Smooth muscle cell (in vitro differentiated cells): Measurements from ENCODE around the gene SOD2. TPM values are rescaled to one million over a fixed set of nuclear protein-coding genes. Genes with fewer than 3 reads are reported as not detected.
A peak's percentile ranks its signal among the peaks of the same experiment; 100 is the strongest.

ENCODE experiments used
- DNase-seq: peaks from one replicate; lab custom pipeline; 2025; ENCODE audit not compliant: unreplicated experiment; lab: John Stamatoyannopoulos, UW
- H2AFZ ChIP-seq: fragments of 200-600 bp; sonication (generic); 2 replicates; pipeline ENCODE4 v1.6.0; 2016; ENCODE audit warnings: antibody characterized with exemption, low read depth, mild to moderate bottlenecking
- H3F3A ChIP-seq: fragments of 200-600 bp; sonication (generic); 2 replicates; pipeline ENCODE4 v1.6.0; 2017; ENCODE audit warnings: antibody characterized with exemption, low read depth
- H3K27ac ChIP-seq: fragments of 200-600 bp; sonication (generic); 2 replicates; pipeline ENCODE4 v1.5.1; 2016; ENCODE audit warnings: low read depth, mild to moderate bottlenecking
- H3K27me3 ChIP-seq: fragments of 200-600 bp; sonication (generic); 2 replicates; pipeline ENCODE4 v1.6.1; 2016; ENCODE audit warnings: low read depth, mild to moderate bottlenecking
- H3K36me3 ChIP-seq: fragments of 200-600 bp; sonication (generic); 2 replicates; pipeline ENCODE4 v1.5.1; 2016; ENCODE audit warnings: low read depth
- H3K4me1 ChIP-seq: fragments of 200-600 bp; sonication (generic); 2 replicates; pipeline ENCODE4 v1.5.1; 2016; ENCODE audit warnings: low read depth
- H3K4me2 ChIP-seq: fragments of 200-600 bp; sonication (generic); 2 replicates; pipeline ENCODE4 v1.6.0; 2016; ENCODE audit warnings: mild to moderate bottlenecking
- H3K4me3 ChIP-seq: fragments of 200-600 bp; sonication (generic); 2 replicates; pipeline ENCODE4 v1.5.1; 2016; ENCODE audit warnings: mild to moderate bottlenecking
- H3K79me2 ChIP-seq: fragments of 200-600 bp; sonication (generic); 2 replicates; pipeline ENCODE4 v1.6.0; 2016; ENCODE audit warnings: low read depth, mild to moderate bottlenecking
- H3K9ac ChIP-seq: fragments of 200-600 bp; sonication (generic); 2 replicates; pipeline ENCODE4 v1.6.0; 2016; ENCODE audit warnings: low read depth
- H3K9me3 ChIP-seq: fragments of 200-600 bp; sonication (generic); replicated peaks from 2 replicates; pipeline ENCODE4 v1.5.1; 2016; ENCODE audit warnings: low read depth
- H4K20me1 ChIP-seq: fragments of 200-600 bp; sonication (generic); 2 replicates; pipeline ENCODE4 v1.6.0; 2016; ENCODE audit warnings: low read depth
- CTCF ChIP-seq: fragments of 200-600 bp; sonication (generic); IDR thresholded peaks from 2 replicates; pipeline ENCODE4 v1.5.1; 2017; ENCODE audit warnings: borderline replicate concordance, mild to moderate bottlenecking, antibody characterized with exemption; ENCODE audit not compliant: insufficient read depth, poor library complexity, severe bottlenecking
- WGBS: methylation state at CpG from one replicate; pipeline ENCODE4 v1.1.7; 2016; ENCODE audit warnings: low lambda C conversion rate; 5-methylcytosine and 5-hydroxymethylcytosine counted together
- polyA plus RNA-seq: library from polyadenylated mRNA; unstranded; fragments of >200 nt; fragmentation: Nextera tagmentation; extraction: Ambion mirVana; gene quantifications from 2 replicates; pipeline ENCODE4 v1.2.1, GENCODE V29; 2016
- total RNA-seq: library from RNA; depleted of rRNA; stranded (reverse); fragments of >200 nt; gene quantifications from 2 replicates; pipeline ENCODE4 v1.2.3, GENCODE V29; 2014

SOD2 gene
- total and polyA plus RNA-seq, 2 experiments from 2014 or later, result 53.2 to 69.4 TPM

GRCh38 chr6:159720708-159721107, 27.7 kb upstream of the SOD2 start:
- Histone ChIP-seq H2AFZ (no peak overlapping the region), H3K4me1 (peaks cover 13% of the 10 kb centered on the region), H3K9ac (no peak overlapping the region), H3K79me2 (peaks cover 46% of the 10 kb centered on the region), H3K4me3 (no peak overlapping the region), H4K20me1 (peaks cover 4% of the 10 kb centered on the region), H3K9me3 (no peaks in the 10 kb centered on the region), H3K27me3 (no peaks in the 10 kb centered on the region), H3K27ac (no peak overlapping the region), H3K36me3 (no peaks in the 10 kb centered on the region), H3F3A (peaks cover 8% of the 10 kb centered on the region), H3K4me2 (no peak overlapping the region)
- TF ChIP-seq CTCF, result peak; percentile 32
- no peak for DNase-seq
- WGBS, result 81% methylated on average over 6 of the region's 7 CpGs

- Histone ChIP-seq H3K4me1 (peaks cover 11% of the 10 kb centered on the region), H3K4me2 (no peak overlapping the region), H4K20me1 (peaks cover 4% of the 10 kb centered on the region), H2AFZ (no peak overlapping the region), H3K9ac (no peak overlapping the region), H3K9me3 (no peaks in the 10 kb centered on the region), H3K79me2 (peaks cover 33% of the 10 kb centered on the region), H3K27me3 (no peaks in the 10 kb centered on the region), H3K4me3 (no peak overlapping the region), H3K36me3 (no peaks in the 10 kb centered on the region), H3K27ac (no peak overlapping the region), H3F3A (peaks cover 8% of the 10 kb centered on the region)
- DNase-seq, result no peak
- no peak for TF ChIP-seq CTCF
- 91% methylated on average over 7 of the region's 7 CpGs for WGBS
Measured at GRCh38 chr6:159719287-159719686, 26.2 kb upstream of the SOD2 start.

- Histone ChIP-seq H3K79me2 (peaks cover 26% of the 10 kb centered on the region), H3K36me3 (no peaks in the 10 kb centered on the region), H3K9me3 (no peaks in the 10 kb centered on the region), H3K4me3 (no peak overlapping the region), H2AFZ (no peak overlapping the region), H3F3A (peaks cover 8% of the 10 kb centered on the region), H4K20me1 (peaks cover 4% of the 10 kb centered on the region), H3K27ac (no peak overlapping the region), H3K27me3 (no peaks in the 10 kb centered on the region), H3K4me2 (no peak overlapping the region), H3K4me1 (peaks cover 11% of the 10 kb centered on the region), H3K9ac (no peak overlapping the region)
- DNase-seq, result no peak
- WGBS, result 48% methylated on average over 3 of the region's 3 CpGs
- TF ChIP-seq CTCF, result no peak
Measured at GRCh38 chr6:159718634-159719033, 25.6 kb upstream of the SOD2 start.
